EL (cell line): ENCODE measurements around the gene DLEC1.

ENCODE experiments used
- DNase-seq: peaks from one replicate; pipeline ENCODE4 v3.0.0-alpha.2; 2016

The DLEC1 gene

GRCh38 chr3:38001456-38002081 is 37.4 kb upstream of the DLEC1 start:
- no peak for DNase-seq

- no peak for DNase-seq
Observed at GRCh38 chr3:38002291-38002876, 36.6 kb upstream of the DLEC1 start.

- no peak for DNase-seq
Observed at GRCh38 chr3:38002940-38003339, 36.1 kb upstream of the DLEC1 start.

- peak; percentile 32 for DNase-seq
Observed at GRCh38 chr3:38003371-38003816, 35.6 kb upstream of the DLEC1 start.

- DNase-seq: no peak
Observed at GRCh38 chr3:38003817-38004414, 35.1 kb upstream of the DLEC1 start.

GRCh38 chr3:38004415-38005075 is 34.5 kb upstream of the DLEC1 start:
- DNase-seq: peak; percentile 64

- DNase-seq: no peak
Observed at GRCh38 chr3:38005076-38006020, 33.7 kb upstream of the DLEC1 start.

GRCh38 chr3:38006031-38006430 is 33.0 kb upstream of the DLEC1 start:
- DNase-seq: no peak

- DNase-seq: no peak
Observed at GRCh38 chr3:38006445-38006995, 32.5 kb upstream of the DLEC1 start.

GRCh38 chr3:38007754-38008090 is 31.3 kb upstream of the DLEC1 start:
- no peak for DNase-seq

- DNase-seq: no peak
Observed at GRCh38 chr3:38008191-38008701, 30.8 kb upstream of the DLEC1 start.

GRCh38 chr3:38008971-38009580 is 29.9 kb upstream of the DLEC1 start:
- DNase-seq: no peak

- DNase-seq: no peak
Observed at GRCh38 chr3:38009807-38010591, 29.0 kb upstream of the DLEC1 start.

- DNase-seq: no peak
Observed at GRCh38 chr3:38011111-38011510, 27.9 kb upstream of the DLEC1 start.

- DNase-seq: no peak
Observed at GRCh38 chr3:38015485-38015884, 23.5 kb upstream of the DLEC1 start.

GRCh38 chr3:38015984-38016383 is 23.0 kb upstream of the DLEC1 start:
- DNase-seq: no peak

- DNase-seq: no peak
Observed at GRCh38 chr3:38016410-38016809, 22.6 kb upstream of the DLEC1 start.

GRCh38 chr3:38016847-38017444 is 22.1 kb upstream of the DLEC1 start:
- DNase-seq: no peak

- DNase-seq: no peak
Observed at GRCh38 chr3:38017445-38018295, 21.3 kb upstream of the DLEC1 start.
